HG02943 (cell line): Measurements from ENCODE around the gene MED14.

Experiments used
- ATAC-seq: cut with Tn5 transposase; IDR thresholded peaks from one replicate; pipeline ENCODE4 v1.9.1; 2021; ENCODE audit warnings: mild to moderate bottlenecking, low read depth, moderate library complexity; ENCODE audit not compliant: unreplicated experiment

The MED14 gene

GRCh38 chrX:40617566-40617965 lies 117.8 kb downstream of the MED14 start:
- no peak for ATAC-seq

GRCh38 chrX:40615976-40616375 lies 119.4 kb downstream of the MED14 start:
- ATAC-seq, result no peak

- no peak for ATAC-seq
Measured at GRCh38 chrX:40612511-40612910, 122.8 kb downstream of the MED14 start.

- ATAC-seq, result no peak
Measured at GRCh38 chrX:40607381-40607780, 128.0 kb downstream of the MED14 start.

GRCh38 chrX:40603446-40603845 lies 131.9 kb downstream of the MED14 start:
- no peak for ATAC-seq
